ENCODE measurements around the gene PLEKHG4.
A peak's percentile ranks its signal among the peaks of the same experiment; 100 is the strongest.

Gene PLEKHG4

GRCh38 chr16:67259705-67260104, 19.6 kb upstream of the PLEKHG4 start:
- DNase-seq (ENCODE audit: low read depth in 1 of 2, low spot score in 1 of 2): no peak

GRCh38 chr16:67260426-67261063, 18.8 kb upstream of the PLEKHG4 start:
- DNase-seq (ENCODE audit: low read depth in 1 of 2, low spot score in 1 of 2): no peak

GRCh38 chr16:67263201-67263600, 16.1 kb upstream of the PLEKHG4 start:
- no peak for DNase-seq (ENCODE audit: low read depth in 1 of 2, low spot score in 1 of 2)

- no peak for DNase-seq (ENCODE audit: low read depth in 1 of 2, low spot score in 1 of 2)
Observed at GRCh38 chr16:67264277-67264676, 15.1 kb upstream of the PLEKHG4 start.

- DNase-seq (ENCODE audit: low read depth in 1 of 2, low spot score in 1 of 2): no peak
Observed at GRCh38 chr16:67264866-67265265, 14.5 kb upstream of the PLEKHG4 start.

- no peak for DNase-seq (ENCODE audit: low read depth in 1 of 2, low spot score in 1 of 2)
Observed at GRCh38 chr16:67265834-67266233, 13.5 kb upstream of the PLEKHG4 start.

- DNase-seq (ENCODE audit: low read depth in 1 of 2, low spot score in 1 of 2): no peak
Observed at GRCh38 chr16:67268136-67268579, 11.2 kb upstream of the PLEKHG4 start.

GRCh38 chr16:67269766-67270165, 9.6 kb upstream of the PLEKHG4 start:
- no peak for DNase-seq (ENCODE audit: low read depth in 1 of 2, low spot score in 1 of 2)

GRCh38 chr16:67270931-67271338, 8.4 kb upstream of the PLEKHG4 start:
- no peak for DNase-seq (ENCODE audit: low read depth in 1 of 2, low spot score in 1 of 2)

GRCh38 chr16:67271446-67271845, 7.9 kb upstream of the PLEKHG4 start:
- no peak for DNase-seq (ENCODE audit: low read depth in 1 of 2, low spot score in 1 of 2)

- DNase-seq (ENCODE audit: low read depth in 1 of 2, low spot score in 1 of 2): no peak
Observed at GRCh38 chr16:67275321-67275720, 4.0 kb upstream of the PLEKHG4 start.

- DNase-seq (ENCODE audit: low read depth in 1 of 2, low spot score in 1 of 2): no peak
Observed at GRCh38 chr16:67277294-67277998, 1.9 kb upstream of the PLEKHG4 start.

GRCh38 chr16:67277999-67278772, 1.1 kb upstream of the PLEKHG4 start:
- DNase-seq (ENCODE audit: low read depth in 1 of 2, low spot score in 1 of 2): no peak

GRCh38 chr16:67278773-67279295, 498 bp upstream of the PLEKHG4 start:
- DNase-seq (ENCODE audit: low read depth in 1 of 2, low spot score in 1 of 2): peak; percentile 45 to 52

- no peak for DNase-seq (ENCODE audit: low read depth in 1 of 2, low spot score in 1 of 2)
Observed at GRCh38 chr16:67280090-67281015, 1.0 kb downstream of the PLEKHG4 start.

- no peak for DNase-seq (ENCODE audit: low read depth in 1 of 2, low spot score in 1 of 2)
Observed at GRCh38 chr16:67281536-67282446, 2.5 kb downstream of the PLEKHG4 start.

GRCh38 chr16:67282447-67282805, 3.1 kb downstream of the PLEKHG4 start:
- no peak for DNase-seq (ENCODE audit: low read depth in 1 of 2, low spot score in 1 of 2)

- DNase-seq (ENCODE audit: low read depth in 1 of 2, low spot score in 1 of 2): no peak
Observed at GRCh38 chr16:67283039-67283825, 3.9 kb downstream of the PLEKHG4 start.

Measured in activated CD4-positive, alpha-beta T cell treated with anti-CD3 and anti-CD28 coated beads, Interleukin-2, amount 50 U/mL, for 24 hours (primary cell).